HepG2 (cell line): ENCODE data around the gene FILIP1. TPM values are rescaled to one million over a fixed set of nuclear protein-coding genes. Genes with fewer than 3 reads are reported as not detected.

Experiments used
- ATAC-seq: fragments of 200-7000 bp; cut with Tn5 transposase; 3 replicates; pipeline ENCODE4 v1.9.1; 2020; ENCODE audit warnings: mild to moderate bottlenecking, moderate library complexity
- BruUV-seq: library from RNA; stranded (reverse); fragments of 400-500 nt; replicated peaks from 2 replicates; lab custom pipeline; 2021; lab: Mats Ljungman, UMichigan
- CTCF ChIA-PET: fragments of 300-600 bp; formaldehyde crosslinking; extraction: SDS; loops from one replicate; lab custom pipeline; 2021; ENCODE audit warnings: low total read pairs, inconsistent platforms, low intra/inter-chr PET ratio; lab: Yijun Ruan, JAX
- POLR2A ChIA-PET: fragments of 350-600 bp; sonication (Branson Sonifier 250); formaldehyde crosslinking; loops from one replicate; lab custom pipeline; 2020; ENCODE audit warnings: antibody characterized with exemption, inconsistent platforms; lab: Yijun Ruan, JAX
- DNase-seq: peaks from one replicate; pipeline ENCODE4 v3.0.0-alpha.2; 2015; ENCODE audit warnings: low spot score
- FAIRE-seq: peaks from 3 replicates; lab custom pipeline; 2011; peaks lifted over from hg19 to GRCh38; lab: Jason Lieb, UNC
- H2AFZ ChIP-seq: one replicate; pipeline ENCODE4 v1.6.1; 2011; ENCODE audit warnings: low read length, inconsistent platforms
- H3K27ac ChIP-seq: fragments of 300-600 bp; 3 replicates; pipeline ENCODE4 v1.8.0; 2011; ENCODE audit warnings: mixed run types, mild to moderate bottlenecking, mixed read lengths, low read length, inconsistent platforms; ENCODE audit not compliant: insufficient read depth; ENCODE audit errors: extremely low read length
- H3K27me3 ChIP-seq, 2 experiments: fragments of 200-600 bp in 1 of 2; 2 replicates in 1 of 2; 3 replicates in 1 of 2; pipeline versions ENCODE4 v1.6.0 to v1.8.0; 2011; ENCODE audit warnings: low read length in 2 of 2, mild to moderate bottlenecking in 2 of 2, moderate library complexity in 2 of 2, inconsistent platforms in 1 of 2; ENCODE audit not compliant: insufficient read depth in 2 of 2, control insufficient read depth in 1 of 2
- H3K36me3 ChIP-seq, 2 experiments: fragments of 200-600 bp in 1 of 2; replicated peaks in 1 of 2; 2 replicates in 1 of 2; 3 replicates in 1 of 2; pipeline versions ENCODE4 v1.5.1 to v1.8.0; 2011; ENCODE audit warnings: low read length in 2 of 2, inconsistent platforms in 1 of 2; ENCODE audit not compliant: insufficient read depth in 2 of 2, control insufficient read depth in 1 of 2
- H3K4me1 ChIP-seq: 2 replicates; pipeline ENCODE4 v1.5.1; 2012; ENCODE audit warnings: low read length, inconsistent platforms; ENCODE audit not compliant: insufficient read depth
- H3K4me2 ChIP-seq: 2 replicates; pipeline ENCODE4 v1.6.0; 2011; ENCODE audit warnings: low read depth, low read length, inconsistent platforms
- H3K4me3 ChIP-seq, 3 experiments: fragments of 200-600 bp in 1 of 3; sonication (generic), shearing (Covaris generic) in 1 of 3; replicated peaks in 1 of 3; 2 replicates each; pipeline ENCODE4 v1.5.1; 2011 to 2016; ENCODE audit warnings: low read length in 3 of 3, inconsistent platforms in 2 of 3, low read depth in 2 of 3, mild to moderate bottlenecking in 2 of 3, control low read depth in 1 of 3, mixed read lengths in 1 of 3; ENCODE audit not compliant: insufficient read depth in 1 of 3
- H3K79me2 ChIP-seq: one replicate; pipeline ENCODE4 v1.6.1; 2011; ENCODE audit warnings: low read length, inconsistent platforms; ENCODE audit not compliant: insufficient read depth
- H3K9ac ChIP-seq: 2 replicates; pipeline ENCODE4 v1.6.0; 2011; ENCODE audit warnings: mild to moderate bottlenecking, low read depth, low read length, inconsistent platforms; ENCODE audit not compliant: insufficient read depth
- H3K9me3 ChIP-seq: 2 replicates; pipeline ENCODE4 v1.5.1; 2012; ENCODE audit warnings: mild to moderate bottlenecking, low read length
- H4K20me1 ChIP-seq: 2 replicates; pipeline ENCODE4 v1.6.0; 2011; ENCODE audit warnings: inconsistent platforms, mild to moderate bottlenecking, low read length, moderate library complexity; ENCODE audit not compliant: insufficient read depth
- AKAP8 ChIP-seq: sonication (generic); formaldehyde crosslinking; IDR thresholded peaks from 2 replicates; pipeline ENCODE4 v1.5.1; 2020; ENCODE audit warnings: mild to moderate bottlenecking, missing genetic modification reagents
- CHCHD3 ChIP-seq: sonication (generic); formaldehyde crosslinking; IDR thresholded peaks from 2 replicates; pipeline ENCODE4 v1.8.0; 2022; ENCODE audit warnings: mild to moderate bottlenecking, missing genetic modification reagents, moderate library complexity
- KDM1A ChIP-seq: IDR thresholded peaks from 2 replicates; pipeline ENCODE4 v1.6.1; 2016; ENCODE audit warnings: missing compliant biosample characterization
- KLF11 ChIP-seq: IDR thresholded peaks from 2 replicates; pipeline ENCODE4 v1.6.1; 2016; ENCODE audit warnings: missing compliant biosample characterization
- MBD4 ChIP-seq: IDR thresholded peaks from 2 replicates; pipeline ENCODE4 v1.6.1; 2012; ENCODE audit warnings: low read length, inconsistent platforms, borderline replicate concordance
- MED1 ChIP-seq: sonication (generic); formaldehyde crosslinking; IDR thresholded peaks from 2 replicates; pipeline ENCODE4 v1.4.0; 2020; ENCODE audit warnings: missing genetic modification reagents
- ZNF512B ChIP-seq: sonication (generic); formaldehyde crosslinking; IDR thresholded peaks from 2 replicates; pipeline ENCODE4 v1.5.1; 2020; ENCODE audit warnings: missing genetic modification reagents, mild to moderate bottlenecking, borderline replicate concordance
- WGBS: methylation state at CpG from one replicate; pipeline ENCODE4 v1.1.6; 2017; ENCODE audit warnings: low lambda C conversion rate; 5-methylcytosine and 5-hydroxymethylcytosine counted together
- in situ Hi-C: cut with HindIII; loops from 2 replicates; pipeline ENCODE4 v1.10.0; 2017; ENCODE audit warnings: low pct_unique_long_range_greater_than_20kb; ENCODE audit not compliant: extremely low pct_ligation_motif_present
- intact Hi-C: fragments of 100-400 bp; cut with micrococcal nuclease; formaldehyde crosslinking; loops from one replicate; pipeline ENCODE4 v1.10.0; 2022; ENCODE audit not compliant: unreplicated experiment
- polyA plus RNA-seq, 8 experiments: library from polyadenylated mRNA; depleted of rRNA in 3 of 8; stranded (reverse) in 7 of 8; unstranded in 1 of 8; fragments of >200 nt; fragmentation: Illumina TruSeq in 4 of 8; extraction: Trizol in 4 of 8; gene quantifications; 2 replicates each; pipeline versions ENCODE4 v1.2.1 to v1.2.3, GENCODE V29; 2011 to 2016; ENCODE audit warnings: low read depth in 4 of 8, missing spikeins in 1 of 8, mixed read lengths in 1 of 8; ENCODE audit not compliant: insufficient read depth in 1 of 8
- total RNA-seq, 5 experiments: library from RNA; depleted of rRNA; stranded (reverse); fragments of >200 nt; fragmentation: Illumina TruSeq; extraction: Trizol; gene quantifications; 2 replicates each; pipeline ENCODE4 v1.2.3, GENCODE V29; 2016; ENCODE audit warnings: low read depth in 1 of 5
- TF ChIP-seq, protein P1 (sequence below): sonication (generic); formaldehyde crosslinking; IDR thresholded peaks from 2 replicates; pipeline ENCODE4 v1.8.0; 2023; ENCODE audit warnings: mild to moderate bottlenecking, missing genetic modification reagents
- TF ChIP-seq, protein P2 (sequence below): sonication (generic); formaldehyde crosslinking; IDR thresholded peaks from 2 replicates; pipeline ENCODE4 v1.8.1; 2023; ENCODE audit warnings: mild to moderate bottlenecking, missing genetic modification reagents
- TF ChIP-seq, protein P3 (sequence below): IDR thresholded peaks from 2 replicates; pipeline ENCODE4 v1.6.1; 2016; ENCODE audit warnings: low read depth

Gene FILIP1
- total and polyA plus RNA-seq, 2 of the 13 experiments (the other 11 are each of a cell fraction or from before 2014, with no cell fraction given): not detected

- ChIA-PET POLR2A (no interaction called here), CTCF (no interaction called here)
- no peaks in the 10 kb centered on the region for H3K79me2 ChIP-seq
- no peak overlapping the region for H3K4me3 ChIP-seq
- no peak overlapping the region for H3K27ac ChIP-seq
- H3K9ac ChIP-seq: no peak overlapping the region
- no peak overlapping the region for H2AFZ ChIP-seq
- FAIRE-seq (no peak), DNase-seq (no peak), ATAC-seq (no peak)
- 0% methylated on average over 1 of the region's 1 CpG for WGBS
- no peaks in the 10 kb centered on the region for H3K9me3 ChIP-seq
- no peaks in the 10 kb centered on the region for H4K20me1 ChIP-seq
- H3K4me1 ChIP-seq: no peaks in the 10 kb centered on the region
- BruUV-seq: no TSS peak
- no peak for TF ChIP-seq AKAP8 (CRISPR knock-in tag)
- TF ChIP-seq MBD4: no peak
- TF ChIP-seq, protein P1, sequence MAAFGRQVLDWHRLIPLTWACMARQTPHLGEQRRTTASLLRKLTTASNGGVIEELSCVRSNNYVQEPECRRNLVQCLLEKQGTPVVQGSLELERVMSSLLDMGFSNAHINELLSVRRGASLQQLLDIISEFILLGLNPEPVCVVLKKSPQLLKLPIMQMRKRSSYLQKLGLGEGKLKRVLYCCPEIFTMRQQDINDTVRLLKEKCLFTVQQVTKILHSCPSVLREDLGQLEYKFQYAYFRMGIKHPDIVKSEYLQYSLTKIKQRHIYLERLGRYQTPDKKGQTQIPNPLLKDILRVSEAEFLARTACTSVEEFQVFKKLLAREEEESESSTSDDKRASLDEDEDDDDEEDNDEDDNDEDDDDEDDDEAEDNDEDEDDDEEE: no peak
- TF ChIP-seq, protein P2, sequence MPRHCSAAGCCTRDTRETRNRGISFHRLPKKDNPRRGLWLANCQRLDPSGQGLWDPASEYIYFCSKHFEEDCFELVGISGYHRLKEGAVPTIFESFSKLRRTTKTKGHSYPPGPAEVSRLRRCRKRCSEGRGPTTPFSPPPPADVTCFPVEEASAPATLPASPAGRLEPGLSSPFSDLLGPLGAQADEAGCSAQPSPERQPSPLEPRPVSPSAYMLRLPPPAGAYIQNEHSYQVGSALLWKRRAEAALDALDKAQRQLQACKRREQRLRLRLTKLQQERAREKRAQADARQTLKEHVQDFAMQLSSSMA: no peak
- intact Hi-C loops: no loop called here
- H3K27me3 ChIP-seq: no peaks in the 10 kb centered on the region
- H3K4me2 ChIP-seq: no peak overlapping the region
- in situ Hi-C loops: no loop called here
- H3K36me3 ChIP-seq: no peaks in the 10 kb centered on the region
Measured at GRCh38 chr6:75428204-75428603, 65.4 kb downstream of the FILIP1 start.

DNA sequence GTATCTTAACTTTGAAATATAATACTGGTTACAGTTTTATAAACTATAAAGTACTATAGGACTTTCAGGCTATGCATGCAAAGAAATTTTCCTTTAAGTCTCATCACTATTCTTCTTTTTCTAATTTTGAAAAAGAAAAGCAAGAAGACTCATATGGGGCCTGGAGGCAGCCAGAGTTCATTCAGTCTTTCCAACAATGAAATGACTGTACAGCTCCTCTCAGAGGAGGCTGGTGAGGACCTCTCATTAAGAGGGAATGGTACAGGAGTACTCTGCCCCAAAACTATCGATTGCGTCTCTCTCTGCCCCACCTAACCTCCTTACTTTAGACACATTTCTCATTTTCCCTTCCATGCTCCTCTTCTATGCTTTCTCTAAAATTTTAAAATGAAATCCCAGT lies 66.3 kb downstream of the FILIP1 start:
- no peak for FAIRE-seq
- no peak overlapping the region for H3K27ac ChIP-seq
- intact Hi-C loops: no loop called here
- H3K4me2 ChIP-seq: no peak overlapping the region
- no TSS peak for BruUV-seq
- no peaks in the 10 kb centered on the region for H4K20me1 ChIP-seq
- no peaks in the 10 kb centered on the region for H3K4me1 ChIP-seq
- no peaks in the 10 kb centered on the region for H3K9me3 ChIP-seq
- in situ Hi-C loops: no loop called here
- ChIA-PET CTCF (no interaction called here), POLR2A (no interaction called here)
- 40% methylated on average over 2 of the region's 2 CpGs for WGBS
- H3K9ac ChIP-seq: no peak overlapping the region
- ATAC-seq: no peak
- H3K27me3 ChIP-seq: no peaks in the 10 kb centered on the region
- H2AFZ ChIP-seq: no peak overlapping the region
- H3K4me3 ChIP-seq: no peak overlapping the region
- no peak for DNase-seq
- H3K79me2 ChIP-seq: no peaks in the 10 kb centered on the region
- no peaks in the 10 kb centered on the region for H3K36me3 ChIP-seq
- no peak for TF ChIP-seq CHCHD3 (CRISPR knock-in tag)
- no peak for TF ChIP-seq ZNF512B (CRISPR knock-in tag)
- TF ChIP-seq, protein P3, sequence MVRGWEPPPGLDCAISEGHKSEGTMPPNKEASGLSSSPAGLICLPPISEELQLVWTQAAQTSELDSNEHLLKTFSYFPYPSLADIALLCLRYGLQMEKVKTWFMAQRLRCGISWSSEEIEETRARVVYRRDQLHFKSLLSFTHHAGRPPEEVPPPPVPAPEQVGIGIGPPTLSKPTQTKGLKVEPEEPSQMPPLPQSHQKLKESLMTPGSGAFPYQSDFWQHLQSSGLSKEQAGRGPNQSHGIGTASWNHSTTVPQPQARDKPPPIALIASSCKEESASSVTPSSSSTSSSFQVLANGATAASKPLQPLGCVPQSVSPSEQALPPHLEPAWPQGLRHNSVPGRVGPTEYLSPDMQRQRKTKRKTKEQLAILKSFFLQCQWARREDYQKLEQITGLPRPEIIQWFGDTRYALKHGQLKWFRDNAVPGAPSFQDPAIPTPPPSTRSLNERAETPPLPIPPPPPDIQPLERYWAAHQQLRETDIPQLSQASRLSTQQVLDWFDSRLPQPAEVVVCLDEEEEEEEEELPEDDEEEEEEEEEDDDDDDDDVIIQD (CRISPR knock-in tag): no peak
- TF ChIP-seq KLF11 (CRISPR knock-in tag): no peak
- no peak for TF ChIP-seq MED1 (CRISPR knock-in tag)
- TF ChIP-seq KDM1A (CRISPR knock-in tag): no peak
